G401 (cell line): ENCODE measurements around the gene PPP2R2C. TPM values are rescaled to one million over a fixed set of nuclear protein-coding genes. Genes with fewer than 3 reads are reported as not detected.

Experiments used
- DNase-seq: peaks from one replicate; pipeline ENCODE4 v3.0.0-alpha.2; 2015; ENCODE audit warnings: low spot score
- in situ Hi-C: cut with HindIII; loops from 2 replicates; pipeline ENCODE4 v1.10.0; 2016; ENCODE audit warnings: low sequenced_read_pairs, mixed read lengths
- total RNA-seq: library from RNA; depleted of rRNA; stranded (reverse); fragments of >200 nt; shearing (Covaris generic); gene quantifications from 2 replicates; pipeline ENCODE4 v1.2.3, GENCODE V29; 2014

Gene PPP2R2C
- total RNA-seq, 1 experiment from 2014 or later = 3.3 TPM

- in situ Hi-C loops = no loop called here
- DNase-seq = no peak
These were observed 142.7 kb downstream of the PPP2R2C start for GRCh38 chr4:6329478-6330383.

- in situ Hi-C loops = no loop called here
- no peak for DNase-seq
These were observed 143.9 kb downstream of the PPP2R2C start for GRCh38 chr4:6328526-6328925.

- in situ Hi-C loops = no loop called here
These were observed 145.0 kb downstream of the PPP2R2C start for GRCh38 chr4:6327220-6327917.

GRCh38 chr4:6326312-6327060 lies 145.9 kb downstream of the PPP2R2C start:
- in situ Hi-C loops = no loop called here
- no peak for DNase-seq

More at GRCh38 chr4:6327220-6327917, 145.0 kb downstream of the PPP2R2C start:
- peak; percentile 81 for DNase-seq

- in situ Hi-C loops = no loop called here
- DNase-seq = no peak
These were observed 146.6 kb downstream of the PPP2R2C start for GRCh38 chr4:6325788-6326290.

GRCh38 chr4:6324999-6325787 lies 147.2 kb downstream of the PPP2R2C start:
- DNase-seq = no peak
- in situ Hi-C loops = no loop called here

GRCh38 chr4:6324461-6324998 lies 147.9 kb downstream of the PPP2R2C start:
- in situ Hi-C loops = no loop called here
- DNase-seq = no peak

- in situ Hi-C loops = no loop called here
- DNase-seq = no peak
These were observed 149.4 kb downstream of the PPP2R2C start for GRCh38 chr4:6322761-6323566.

- in situ Hi-C loops = no loop called here
These were observed 150.2 kb downstream of the PPP2R2C start for GRCh38 chr4:6322067-6322760.

GRCh38 chr4:6321361-6321760 lies 151.1 kb downstream of the PPP2R2C start:
- in situ Hi-C loops = no loop called here
- DNase-seq = no peak

More at GRCh38 chr4:6322067-6322760, 150.2 kb downstream of the PPP2R2C start:
- no peak for DNase-seq

- no peak for DNase-seq
- in situ Hi-C loops = no loop called here
These were observed 151.8 kb downstream of the PPP2R2C start for GRCh38 chr4:6320663-6321062.

- no peak for DNase-seq
- in situ Hi-C loops = no loop called here
These were observed 152.8 kb downstream of the PPP2R2C start for GRCh38 chr4:6319530-6320150.

GRCh38 chr4:6318206-6318605 lies 154.2 kb downstream of the PPP2R2C start:
- in situ Hi-C loops = no loop called here
- no peak for DNase-seq

- DNase-seq = peak; percentile 44
- in situ Hi-C loops = no loop called here
These were observed 155.9 kb downstream of the PPP2R2C start for GRCh38 chr4:6316461-6317003.

GRCh38 chr4:6313216-6313615 lies 159.2 kb downstream of the PPP2R2C start:
- no peak for DNase-seq
- in situ Hi-C loops = no loop called here

GRCh38 chr4:6309777-6310176 lies 162.6 kb downstream of the PPP2R2C start:
- in situ Hi-C loops = no loop called here
- DNase-seq = no peak
